ENCODE data around the gene PADI4. TPM values are rescaled to one million over a fixed set of nuclear protein-coding genes. Genes with fewer than 3 reads are reported as not detected.

The PADI4 gene
- total and polyA plus RNA-seq, 4 donors: 0.11 to 11.2 (median 0.89) TPM; not detected in 1

- Histone ChIP-seq H3K9me3 (ENCODE audit: control insufficient read depth, insufficient read depth, low read length) (no peaks in the 10 kb centered on the region), H3K4me1 (ENCODE audit: control insufficient read depth, insufficient read depth, low read length) (no peaks in the 10 kb centered on the region), H3K36me3 (ENCODE audit: control insufficient read depth, insufficient read depth, low read length) (no peaks in the 10 kb centered on the region), H3K27ac (ENCODE audit: low read depth, low read length) (no peak overlapping the region), H3K27me3 (ENCODE audit: control insufficient read depth, insufficient read depth, low read length) (no peaks in the 10 kb centered on the region), H3K4me3 (ENCODE audit: low read depth, low read length) (no peak overlapping the region)
- WGBS (ENCODE audit: insufficient coverage): 85% methylated on average over 9 of the region's 9 CpGs
- DNase-seq (ENCODE audit: low read depth in 4 of 6, low spot score in 6 of 6): no peak
Measured at GRCh38 chr1:17369466-17369865, 61.5 kb downstream of the PADI4 start.

DNA sequence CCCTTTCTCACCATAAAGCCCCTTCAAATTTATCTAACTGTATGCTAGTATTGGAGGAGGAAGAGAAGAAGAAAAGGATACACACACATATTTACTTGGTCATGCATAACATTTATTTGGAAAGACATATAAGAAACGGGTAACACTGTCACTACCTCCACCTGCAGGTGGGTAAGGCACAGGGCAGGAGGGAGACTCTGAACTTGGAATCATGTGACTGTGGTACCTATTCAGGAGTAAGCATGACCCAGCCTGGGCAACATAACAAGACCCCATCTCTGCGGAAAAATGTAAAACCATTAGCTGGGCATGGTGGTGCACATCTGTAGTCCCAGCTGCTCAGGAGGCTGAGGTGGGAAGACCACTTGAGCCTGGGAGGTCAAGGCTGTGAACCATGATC is 62.6 kb downstream of the PADI4 start:
- Histone ChIP-seq H3K9me3 (ENCODE audit: control insufficient read depth, insufficient read depth, low read length) (no peaks in the 10 kb centered on the region), H3K4me1 (ENCODE audit: control insufficient read depth, insufficient read depth, low read length) (no peaks in the 10 kb centered on the region), H3K27ac (ENCODE audit: low read depth, low read length) (no peak overlapping the region), H3K27me3 (ENCODE audit: control insufficient read depth, insufficient read depth, low read length) (no peaks in the 10 kb centered on the region), H3K4me3 (ENCODE audit: low read depth, low read length) (no peak overlapping the region), H3K36me3 (ENCODE audit: control insufficient read depth, insufficient read depth, low read length) (no peaks in the 10 kb centered on the region)
- DNase-seq (ENCODE audit: low read depth in 4 of 6, low spot score in 6 of 6): no peak
- WGBS (ENCODE audit: insufficient coverage): 65% methylated on average over 2 of the region's 2 CpGs

GRCh38 chr1:17371896-17372295 is 63.9 kb downstream of the PADI4 start, which contains the start of gene PADI6:
PADI6 (plus strand) TSS chr1:17372196; CDS start chr1:17372246, 50 bp downstream.
- H3K4me3 ChIP-seq (ENCODE audit: low read depth, low read length): no peak within 1 kb of the TSS

DNA sequence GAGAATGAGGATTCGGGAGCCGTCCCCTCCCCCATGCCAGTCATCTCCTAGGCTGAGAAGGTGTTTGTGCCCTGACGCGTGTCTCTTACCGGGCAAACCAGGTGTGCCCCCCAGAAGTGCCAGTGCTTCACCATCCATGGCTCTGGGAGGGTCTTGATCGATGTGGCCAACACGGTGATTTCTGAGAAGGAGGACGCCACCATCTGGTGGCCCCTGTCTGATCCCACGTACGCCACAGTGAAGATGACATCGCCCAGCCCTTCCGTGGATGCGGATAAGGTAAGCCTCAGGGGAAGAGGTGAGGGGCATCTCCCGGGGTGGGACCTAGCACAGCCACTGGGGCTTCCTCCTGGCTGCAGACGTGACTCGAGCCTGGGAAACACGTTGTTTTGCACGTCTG is 65.0 kb downstream of the PADI4 start:
- Histone ChIP-seq H3K4me1 (ENCODE audit: control insufficient read depth, insufficient read depth, low read length) (no peaks in the 10 kb centered on the region), H3K4me3 (ENCODE audit: low read depth, low read length) (no peak overlapping the region), H3K36me3 (ENCODE audit: control insufficient read depth, insufficient read depth, low read length) (no peaks in the 10 kb centered on the region), H3K27me3 (ENCODE audit: control insufficient read depth, insufficient read depth, low read length) (no peaks in the 10 kb centered on the region), H3K9me3 (ENCODE audit: control insufficient read depth, insufficient read depth, low read length) (no peaks in the 10 kb centered on the region), H3K27ac (ENCODE audit: low read depth, low read length) (no peak overlapping the region)
- WGBS (ENCODE audit: insufficient coverage): 79% methylated on average over 16 of the region's 18 CpGs
- DNase-seq (ENCODE audit: low read depth in 4 of 6, low spot score in 6 of 6): no peak

More at GRCh38 chr1:17371896-17372295, 63.9 kb downstream of the PADI4 start, which contains the start of gene PADI6:
- no peak for DNase-seq (ENCODE audit: low read depth in 4 of 6, low spot score in 6 of 6)
- Histone ChIP-seq H3K27me3 (ENCODE audit: control insufficient read depth, insufficient read depth, low read length) (no peaks in the 10 kb centered on the region), H3K9me3 (ENCODE audit: control insufficient read depth, insufficient read depth, low read length) (no peaks in the 10 kb centered on the region), H3K36me3 (ENCODE audit: control insufficient read depth, insufficient read depth, low read length) (no peaks in the 10 kb centered on the region), H3K27ac (ENCODE audit: low read depth, low read length) (no peak within 1 kb of the TSS), H3K4me1 (ENCODE audit: control insufficient read depth, insufficient read depth, low read length) (no peaks in the 10 kb centered on the region)
- WGBS (ENCODE audit: insufficient coverage): 63% methylated on average over 5 of the region's 7 CpGs

DNA sequence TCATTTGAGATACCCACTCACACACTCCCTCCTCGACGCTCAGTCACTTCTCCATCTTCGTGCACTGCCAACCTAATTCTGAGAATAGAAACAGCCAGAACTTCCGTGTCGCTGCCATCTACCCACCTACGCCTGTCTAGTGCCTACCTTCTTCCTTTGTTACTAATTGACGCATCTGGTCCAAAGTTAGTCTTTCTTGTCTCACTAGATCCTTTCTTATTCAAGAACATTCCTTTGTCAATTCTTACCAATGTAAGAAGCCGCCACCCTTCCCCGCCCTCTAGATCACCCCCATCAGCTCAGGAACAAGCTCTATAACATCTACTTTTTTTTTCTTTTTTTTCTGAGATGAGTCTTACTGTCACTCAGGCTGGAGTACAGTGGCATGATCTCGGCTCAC is 67.7 kb downstream of the PADI4 start:
- over 99% methylated on average over 9 of the region's 10 CpGs for WGBS (ENCODE audit: insufficient coverage)
- Histone ChIP-seq H3K9me3 (ENCODE audit: control insufficient read depth, insufficient read depth, low read length) (no peaks in the 10 kb centered on the region), H3K27ac (ENCODE audit: low read depth, low read length) (no peak overlapping the region), H3K4me3 (ENCODE audit: low read depth, low read length) (no peak overlapping the region), H3K27me3 (ENCODE audit: control insufficient read depth, insufficient read depth, low read length) (no peaks in the 10 kb centered on the region), H3K4me1 (ENCODE audit: control insufficient read depth, insufficient read depth, low read length) (no peaks in the 10 kb centered on the region), H3K36me3 (ENCODE audit: control insufficient read depth, insufficient read depth, low read length) (no peaks in the 10 kb centered on the region)
- DNase-seq (ENCODE audit: low read depth in 4 of 6, low spot score in 6 of 6): no peak

GRCh38 chr1:17377325-17377953 is 69.4 kb downstream of the PADI4 start:
- no peaks in the 10 kb centered on the region for H3K27me3 ChIP-seq (ENCODE audit: control insufficient read depth, insufficient read depth, low read length)
- WGBS (ENCODE audit: insufficient coverage): 33% methylated on average over 16 of the region's 16 CpGs

DNA sequence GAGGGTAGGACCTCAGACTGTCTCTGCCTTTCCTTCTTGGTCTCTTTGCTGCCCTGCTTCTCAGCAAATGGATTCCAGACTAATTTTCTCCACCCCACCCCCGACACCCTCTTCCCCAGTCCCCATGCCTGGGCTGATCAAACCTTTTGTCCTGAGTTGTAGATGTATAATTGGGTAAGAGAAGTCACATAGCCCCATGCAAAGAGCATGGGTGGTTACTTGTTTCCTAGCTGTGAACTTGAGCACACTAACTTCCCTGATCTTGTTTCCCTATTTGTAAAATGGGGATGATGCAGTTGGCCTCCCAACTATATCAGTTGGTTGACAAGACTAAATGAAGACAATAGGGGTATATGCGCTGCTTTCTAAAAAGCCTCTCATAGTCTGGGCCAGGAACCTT is 73.2 kb downstream of the PADI4 start:
- no peak for DNase-seq (ENCODE audit: low read depth in 4 of 6, low spot score in 6 of 6)
- no peaks in the 10 kb centered on the region for H3K27me3 ChIP-seq (ENCODE audit: control insufficient read depth, insufficient read depth, low read length)
- H3K4me3 ChIP-seq (ENCODE audit: low read depth, low read length): no peak overlapping the region
- H3K4me1 ChIP-seq (ENCODE audit: control insufficient read depth, insufficient read depth, low read length): no peaks in the 10 kb centered on the region
- H3K9me3 ChIP-seq (ENCODE audit: control insufficient read depth, insufficient read depth, low read length): no peaks in the 10 kb centered on the region
- WGBS (ENCODE audit: insufficient coverage): 100% methylated on average over 1 of the region's 2 CpGs
- no peak overlapping the region for H3K27ac ChIP-seq (ENCODE audit: low read depth, low read length)
- no peaks in the 10 kb centered on the region for H3K36me3 ChIP-seq (ENCODE audit: control insufficient read depth, insufficient read depth, low read length)

More at GRCh38 chr1:17377325-17377953, 69.4 kb downstream of the PADI4 start:
- peak in 1 of 6 donors; percentile 39 for DNase-seq (ENCODE audit: low read depth in 4 of 6, low spot score in 6 of 6)
- Histone ChIP-seq H3K4me1 (ENCODE audit: control insufficient read depth, insufficient read depth, low read length) (no peaks in the 10 kb centered on the region), H3K9me3 (ENCODE audit: control insufficient read depth, insufficient read depth, low read length) (no peaks in the 10 kb centered on the region), H3K27ac (ENCODE audit: low read depth, low read length) (no peak overlapping the region), H3K36me3 (ENCODE audit: control insufficient read depth, insufficient read depth, low read length) (no peaks in the 10 kb centered on the region), H3K4me3 (ENCODE audit: low read depth, low read length) (no peak overlapping the region)

DNA sequence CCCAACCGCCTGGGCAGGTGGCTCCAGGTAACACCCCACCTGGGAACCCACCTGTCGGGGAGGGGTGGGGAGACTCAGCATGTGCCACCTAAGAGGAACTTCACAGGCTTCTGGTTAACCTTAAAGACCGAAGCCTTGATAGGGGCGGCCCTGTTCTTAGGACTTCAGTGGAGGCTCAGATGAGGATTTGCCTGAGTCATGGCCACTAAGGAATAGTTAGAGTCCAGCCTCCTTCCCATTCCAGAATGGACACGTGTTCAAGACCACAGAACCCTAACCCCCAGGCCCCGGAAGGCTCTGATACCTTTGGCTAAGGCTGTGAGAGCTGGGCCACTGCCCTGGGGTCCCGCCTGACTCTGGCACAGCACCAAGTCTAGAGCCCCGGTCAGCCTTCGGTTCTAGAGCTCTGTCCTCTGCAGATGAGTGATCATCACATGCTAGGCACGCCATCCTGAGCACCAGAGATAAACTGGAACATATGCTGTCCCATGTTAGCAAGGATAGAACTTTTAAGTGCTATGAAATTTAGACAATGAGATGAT is 84.3 kb downstream of the PADI4 start:
- no peak overlapping the region for H3K4me3 ChIP-seq (ENCODE audit: low read depth, low read length)
- H3K9me3 ChIP-seq (ENCODE audit: control insufficient read depth, insufficient read depth, low read length): no peaks in the 10 kb centered on the region
- H3K4me1 ChIP-seq (ENCODE audit: control insufficient read depth, insufficient read depth, low read length): no peaks in the 10 kb centered on the region
- 74% methylated on average over 10 of the region's 10 CpGs for WGBS (ENCODE audit: insufficient coverage)
- no peak for DNase-seq (ENCODE audit: low read depth in 4 of 6, low spot score in 6 of 6)
- no peaks in the 10 kb centered on the region for H3K27me3 ChIP-seq (ENCODE audit: control insufficient read depth, insufficient read depth, low read length)
- H3K27ac ChIP-seq (ENCODE audit: low read depth, low read length): no peak overlapping the region
- H3K36me3 ChIP-seq (ENCODE audit: control insufficient read depth, insufficient read depth, low read length): no peaks in the 10 kb centered on the region

- H3K27me3 ChIP-seq (ENCODE audit: control insufficient read depth, insufficient read depth, low read length): no peaks in the 10 kb centered on the region
- no peak overlapping the region for H3K4me3 ChIP-seq (ENCODE audit: low read depth, low read length)
- no peaks in the 10 kb centered on the region for H3K4me1 ChIP-seq (ENCODE audit: control insufficient read depth, insufficient read depth, low read length)
- no peak overlapping the region for H3K27ac ChIP-seq (ENCODE audit: low read depth, low read length)
- DNase-seq (ENCODE audit: low read depth in 4 of 6, low spot score in 6 of 6): no peak
- no peaks in the 10 kb centered on the region for H3K9me3 ChIP-seq (ENCODE audit: control insufficient read depth, insufficient read depth, low read length)
- 84% methylated on average over 8 of the region's 8 CpGs for WGBS (ENCODE audit: insufficient coverage)
- no peaks in the 10 kb centered on the region for H3K36me3 ChIP-seq (ENCODE audit: control insufficient read depth, insufficient read depth, low read length)
Measured at GRCh38 chr1:17393230-17393629, 85.2 kb downstream of the PADI4 start.

All from spinal cord (tissue), 10 donors.